ENCODE measurements around the gene LRATD1. TPM values are rescaled to one million over a fixed set of nuclear protein-coding genes. Genes with fewer than 3 reads are reported as not detected.

Gene LRATD1
- total RNA-seq, 3 donors from 2014 or later = 0.05 to 0.11 TPM; not detected in 1

GRCh38 chr2:14647714-14648113 is 15.2 kb downstream of the LRATD1 start:
- Mint-ChIP-seq H3K27me3 (ENCODE audit: low read depth) (no peaks in the 10 kb centered on the region), H3K36me3 (ENCODE audit: insufficient read depth) (no peaks in the 10 kb centered on the region), H3K9me3 (no peaks in the 10 kb centered on the region), H3K4me3 (no peak overlapping the region), H3K4me1 (ENCODE audit: low read depth) (no peaks in the 10 kb centered on the region)
- DNase-seq (no peak), ATAC-seq (no peak)

GRCh38 chr2:14650066-14650465 is 17.5 kb downstream of the LRATD1 start:
- no peak overlapping the region for H3K4me3 Mint-ChIP-seq
- H3K4me1 Mint-ChIP-seq (ENCODE audit: low read depth) = no peaks in the 10 kb centered on the region
- no peaks in the 10 kb centered on the region for H3K27me3 Mint-ChIP-seq (ENCODE audit: low read depth)
- no peaks in the 10 kb centered on the region for H3K36me3 Mint-ChIP-seq (ENCODE audit: insufficient read depth)
- DNase-seq (no peak), ATAC-seq (no peak)
- H3K9me3 Mint-ChIP-seq = no peaks in the 10 kb centered on the region

- ATAC-seq (no peak), DNase-seq (no peak)
- H3K36me3 Mint-ChIP-seq (ENCODE audit: insufficient read depth) = no peaks in the 10 kb centered on the region
- no peak overlapping the region for H3K4me3 Mint-ChIP-seq
- no peaks in the 10 kb centered on the region for H3K9me3 Mint-ChIP-seq
- H3K4me1 Mint-ChIP-seq (ENCODE audit: low read depth) = no peaks in the 10 kb centered on the region
- peaks cover 2% of the 10 kb centered on the region for H3K27me3 Mint-ChIP-seq (ENCODE audit: low read depth)
Observed at GRCh38 chr2:14654835-14655282, 22.3 kb downstream of the LRATD1 start.

- DNase-seq = no peak
- Mint-ChIP-seq H3K9me3 (no peaks in the 10 kb centered on the region), H3K27me3 (ENCODE audit: low read depth) (peaks cover 2% of the 10 kb centered on the region), H3K4me1 (ENCODE audit: low read depth) (no peaks in the 10 kb centered on the region), H3K36me3 (ENCODE audit: insufficient read depth) (no peaks in the 10 kb centered on the region), H3K4me3 (no peak overlapping the region)
- no peak for ATAC-seq
Observed at GRCh38 chr2:14656146-14656545, 23.6 kb downstream of the LRATD1 start.

GRCh38 chr2:14661163-14661562 is 28.6 kb downstream of the LRATD1 start:
- ATAC-seq (no peak), DNase-seq (no peak)
- H3K36me3 Mint-ChIP-seq (ENCODE audit: insufficient read depth) = no peaks in the 10 kb centered on the region
- no peaks in the 10 kb centered on the region for H3K4me1 Mint-ChIP-seq (ENCODE audit: low read depth)
- H3K4me3 Mint-ChIP-seq = no peak overlapping the region
- no peaks in the 10 kb centered on the region for H3K9me3 Mint-ChIP-seq
- H3K27me3 Mint-ChIP-seq (ENCODE audit: low read depth) = peaks cover 2% of the 10 kb centered on the region

- no peak for DNase-seq
- no peak for ATAC-seq
- no peaks in the 10 kb centered on the region for H3K36me3 Mint-ChIP-seq (ENCODE audit: insufficient read depth)
Observed at GRCh38 chr2:14673351-14673875, 40.9 kb downstream of the LRATD1 start.

GRCh38 chr2:14675489-14675888 is 43.0 kb downstream of the LRATD1 start:
- H3K4me1 Mint-ChIP-seq (ENCODE audit: low read depth) = no peaks in the 10 kb centered on the region
- DNase-seq (no peak), ATAC-seq (no peak)
- H3K36me3 Mint-ChIP-seq (ENCODE audit: insufficient read depth) = no peaks in the 10 kb centered on the region
- H3K27me3 Mint-ChIP-seq (ENCODE audit: low read depth) = no peaks in the 10 kb centered on the region
- no peak overlapping the region for H3K4me3 Mint-ChIP-seq
- H3K9me3 Mint-ChIP-seq = no peaks in the 10 kb centered on the region

More at GRCh38 chr2:14673351-14673875, 40.9 kb downstream of the LRATD1 start:
- no peaks in the 10 kb centered on the region for H3K4me1 Mint-ChIP-seq (ENCODE audit: low read depth)
- no peak overlapping the region for H3K4me3 Mint-ChIP-seq
- no peaks in the 10 kb centered on the region for H3K27me3 Mint-ChIP-seq (ENCODE audit: low read depth)
- H3K9me3 Mint-ChIP-seq = no peaks in the 10 kb centered on the region

- no peaks in the 10 kb centered on the region for H3K27me3 Mint-ChIP-seq (ENCODE audit: low read depth)
- H3K4me1 Mint-ChIP-seq (ENCODE audit: low read depth) = no peaks in the 10 kb centered on the region
- ATAC-seq (no peak), DNase-seq (no peak)
- H3K36me3 Mint-ChIP-seq (ENCODE audit: insufficient read depth) = no peaks in the 10 kb centered on the region
- no peak overlapping the region for H3K4me3 Mint-ChIP-seq
- H3K9me3 Mint-ChIP-seq = no peaks in the 10 kb centered on the region
Observed at GRCh38 chr2:14676371-14676770, 43.9 kb downstream of the LRATD1 start.

GRCh38 chr2:14677039-14677438 is 44.5 kb downstream of the LRATD1 start:
- Mint-ChIP-seq H3K4me1 (ENCODE audit: low read depth) (no peaks in the 10 kb centered on the region), H3K4me3 (no peak overlapping the region), H3K27me3 (ENCODE audit: low read depth) (no peaks in the 10 kb centered on the region), H3K36me3 (ENCODE audit: insufficient read depth) (no peaks in the 10 kb centered on the region), H3K9me3 (no peaks in the 10 kb centered on the region)
- no peak for DNase-seq
- ATAC-seq = no peak

- ATAC-seq (no peak), DNase-seq (no peak)
- H3K36me3 Mint-ChIP-seq (ENCODE audit: insufficient read depth) = no peaks in the 10 kb centered on the region
- no peaks in the 10 kb centered on the region for H3K4me1 Mint-ChIP-seq (ENCODE audit: low read depth)
- no peaks in the 10 kb centered on the region for H3K27me3 Mint-ChIP-seq (ENCODE audit: low read depth)
- H3K9me3 Mint-ChIP-seq = no peaks in the 10 kb centered on the region
- H3K4me3 Mint-ChIP-seq = no peak overlapping the region
Observed at GRCh38 chr2:14678761-14679160, 46.2 kb downstream of the LRATD1 start.

- Mint-ChIP-seq H3K36me3 (ENCODE audit: insufficient read depth) (no peaks in the 10 kb centered on the region), H3K9me3 (no peaks in the 10 kb centered on the region), H3K4me3 (no peak overlapping the region), H3K4me1 (ENCODE audit: low read depth) (no peaks in the 10 kb centered on the region), H3K27me3 (ENCODE audit: low read depth) (no peaks in the 10 kb centered on the region)
- DNase-seq (no peak), ATAC-seq (no peak)
Observed at GRCh38 chr2:14681608-14682007, 49.1 kb downstream of the LRATD1 start.
